NB4 (cell line): Measurements from ENCODE around the gene MCF2L.
A peak's percentile ranks its signal among the peaks of the same experiment; 100 is the strongest.

Experiments
- DNase-seq: peaks from one replicate; pipeline ENCODE4 v3.0.0; 2010; ENCODE audit warnings: low read depth
- H3K4me3 ChIP-seq: one replicate; pipeline ENCODE4 v1.5.1; 2011; ENCODE audit warnings: mild to moderate bottlenecking, low read depth, low read length, moderate library complexity
- MAX ChIP-seq: IDR thresholded peaks from 2 replicates; pipeline ENCODE4 v1.6.1; 2011; ENCODE audit warnings: low read depth, low read length
- MYC ChIP-seq: IDR thresholded peaks from 2 replicates; pipeline ENCODE4 v1.6.1; 2011; ENCODE audit warnings: low read depth, low read length
- POLR2A ChIP-seq: IDR thresholded peaks from 2 replicates; pipeline ENCODE4 v1.6.1; 2011; ENCODE audit warnings: mild to moderate bottlenecking; ENCODE audit not compliant: insufficient read length; ENCODE audit errors: extremely low read depth
- TF ChIP-seq, protein P1 (sequence below): IDR thresholded peaks from one replicate; pipeline ENCODE4 v1.5.1; 2012; ENCODE audit warnings: low read depth, low read length

The MCF2L gene

DNA sequence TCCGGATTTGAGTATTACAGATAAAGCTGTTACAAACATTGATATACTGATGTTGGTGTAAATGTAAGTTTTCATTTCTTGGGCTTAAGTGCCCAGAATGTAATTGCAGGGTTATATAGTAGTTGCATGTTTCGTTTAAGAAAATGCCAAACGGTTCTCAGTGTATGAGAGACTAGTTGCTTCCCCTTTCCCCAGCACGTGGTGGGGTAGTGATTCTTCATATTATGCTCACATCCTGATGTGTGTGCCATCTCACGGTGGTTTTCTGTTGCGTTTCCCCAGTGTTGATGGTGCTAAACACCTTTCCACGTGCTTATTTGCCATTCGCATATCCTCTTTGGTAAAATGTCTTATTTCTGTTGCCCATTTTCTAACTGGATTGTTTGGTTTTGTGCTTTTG is 101.8 kb downstream of the MCF2L start:
- no peak for DNase-seq
- H3K4me3 ChIP-seq: no peak overlapping the region

DNA sequence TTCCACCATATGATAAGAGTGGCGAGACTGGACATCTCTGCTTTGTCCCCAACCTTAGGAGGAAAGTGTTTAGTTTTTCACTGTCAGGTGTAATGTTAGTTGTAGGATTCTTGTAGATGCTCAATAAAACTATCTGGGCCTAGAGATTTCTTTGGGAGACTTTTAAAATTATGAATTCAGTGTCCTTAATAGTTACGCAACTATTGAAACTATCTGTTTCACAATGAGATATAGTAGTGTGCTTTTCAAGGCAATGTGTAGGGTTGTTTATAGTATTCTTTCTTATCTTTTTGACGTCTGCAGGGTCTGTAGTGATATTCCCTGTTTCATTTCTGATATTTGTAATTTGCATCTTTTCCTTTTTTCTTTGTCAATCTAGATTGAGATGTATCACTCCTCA is 103.4 kb downstream of the MCF2L start:
- TF ChIP-seq, protein P1, sequence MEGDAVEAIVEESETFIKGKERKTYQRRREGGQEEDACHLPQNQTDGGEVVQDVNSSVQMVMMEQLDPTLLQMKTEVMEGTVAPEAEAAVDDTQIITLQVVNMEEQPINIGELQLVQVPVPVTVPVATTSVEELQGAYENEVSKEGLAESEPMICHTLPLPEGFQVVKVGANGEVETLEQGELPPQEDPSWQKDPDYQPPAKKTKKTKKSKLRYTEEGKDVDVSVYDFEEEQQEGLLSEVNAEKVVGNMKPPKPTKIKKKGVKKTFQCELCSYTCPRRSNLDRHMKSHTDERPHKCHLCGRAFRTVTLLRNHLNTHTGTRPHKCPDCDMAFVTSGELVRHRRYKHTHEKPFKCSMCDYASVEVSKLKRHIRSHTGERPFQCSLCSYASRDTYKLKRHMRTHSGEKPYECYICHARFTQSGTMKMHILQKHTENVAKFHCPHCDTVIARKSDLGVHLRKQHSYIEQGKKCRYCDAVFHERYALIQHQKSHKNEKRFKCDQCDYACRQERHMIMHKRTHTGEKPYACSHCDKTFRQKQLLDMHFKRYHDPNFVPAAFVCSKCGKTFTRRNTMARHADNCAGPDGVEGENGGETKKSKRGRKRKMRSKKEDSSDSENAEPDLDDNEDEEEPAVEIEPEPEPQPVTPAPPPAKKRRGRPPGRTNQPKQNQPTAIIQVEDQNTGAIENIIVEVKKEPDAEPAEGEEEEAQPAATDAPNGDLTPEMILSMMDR: no peak
- TF ChIP-seq MAX: no peak
- no peak for TF ChIP-seq MYC
- no peak for TF ChIP-seq POLR2A
- DNase-seq: no peak

More for the DNA sequence above, 101.8 kb downstream of the MCF2L start:
- TF ChIP-seq MYC: no peak
- TF ChIP-seq, protein P1: no peak
- TF ChIP-seq POLR2A: no peak
- TF ChIP-seq MAX: peak; percentile 61

DNA sequence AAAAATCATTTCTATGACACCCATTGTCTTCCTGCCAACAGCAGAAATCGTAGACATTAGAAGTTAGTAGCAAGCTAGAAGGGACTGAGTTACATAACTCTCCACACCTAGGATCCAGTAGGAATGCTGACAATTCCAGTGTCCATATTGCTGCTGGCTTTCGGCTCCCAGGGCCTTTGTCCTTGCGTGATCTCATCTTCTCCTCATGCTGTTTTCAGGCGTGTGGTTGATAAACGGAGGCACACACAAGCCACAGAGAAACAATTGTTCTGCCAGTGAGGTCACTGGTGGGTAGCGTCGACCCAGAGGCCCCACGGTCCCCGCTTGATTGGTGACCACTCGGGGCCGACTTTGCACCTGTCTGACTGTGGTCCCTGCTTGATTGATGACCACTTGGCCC is 104.9 kb downstream of the MCF2L start:
- TF ChIP-seq, protein P1: no peak
- TF ChIP-seq MAX: no peak
- TF ChIP-seq POLR2A: no peak
- TF ChIP-seq MYC: no peak

More for the DNA sequence above, 103.4 kb downstream of the MCF2L start:
- no peak overlapping the region for H3K4me3 ChIP-seq

GRCh38 chr13:113074401-113074800 is 105.4 kb downstream of the MCF2L start:
- TF ChIP-seq MAX (no peak), MYC (no peak)
- TF ChIP-seq, protein P1: no peak
- H3K4me3 ChIP-seq: no peak overlapping the region
- no peak for DNase-seq

More for the DNA sequence above, 104.9 kb downstream of the MCF2L start:
- H3K4me3 ChIP-seq: no peak overlapping the region
- DNase-seq: no peak

DNA sequence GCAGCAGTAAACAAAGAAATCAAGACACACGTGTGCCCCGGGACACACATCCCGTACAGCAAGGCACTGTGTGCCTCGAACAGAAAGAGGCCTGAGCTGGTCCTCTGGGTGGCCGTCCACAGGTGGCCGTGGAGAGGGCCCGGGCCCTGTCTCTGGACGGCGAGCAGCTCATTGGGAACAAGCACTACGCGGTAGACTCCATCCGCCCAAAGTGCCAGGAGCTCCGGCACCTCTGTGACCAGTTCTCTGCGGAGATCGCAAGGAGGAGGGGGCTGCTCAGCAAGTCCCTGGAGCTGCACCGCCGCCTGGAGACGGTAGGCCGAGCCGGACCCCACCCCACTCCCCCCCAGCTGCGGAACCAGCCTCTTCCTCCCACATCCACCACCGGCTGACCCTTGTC is 105.9 kb downstream of the MCF2L start:
- no peak for TF ChIP-seq MYC
- TF ChIP-seq, protein P1: no peak
- TF ChIP-seq MAX: no peak
- no peak for TF ChIP-seq POLR2A
- no peak overlapping the region for H3K4me3 ChIP-seq
- no peak for DNase-seq

DNA sequence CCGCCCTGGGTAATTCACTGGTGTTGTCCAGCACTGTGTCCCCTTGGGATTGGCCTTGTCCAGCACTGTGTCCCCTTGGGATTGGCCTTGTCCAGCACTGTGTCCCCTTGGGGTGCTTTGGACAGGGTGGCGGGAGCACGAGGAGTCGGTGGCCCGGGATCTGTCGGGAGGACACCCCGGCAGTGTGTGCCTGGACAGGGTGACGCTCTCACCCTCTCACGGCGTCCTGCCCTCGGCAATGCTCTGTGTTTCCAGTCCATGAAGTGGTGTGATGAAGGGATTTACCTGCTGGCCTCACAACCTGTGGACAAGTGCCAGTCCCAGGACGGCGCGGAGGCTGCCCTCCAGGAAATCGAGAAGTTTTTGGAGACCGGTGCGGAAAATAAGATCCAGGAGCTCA is 106.7 kb downstream of the MCF2L start:
- no peak overlapping the region for H3K4me3 ChIP-seq

More for the DNA sequence above, 106.7 kb downstream of the MCF2L start:
- DNase-seq: no peak
- TF ChIP-seq MYC: no peak
- no peak for TF ChIP-seq POLR2A
- TF ChIP-seq MAX: no peak
- TF ChIP-seq, protein P1: no peak
